Fibroblast of lung (primary cell): ENCODE data around the gene CORIN.

ENCODE experiments used
- EZH2 ChIP-seq: IDR thresholded peaks from 2 replicates; pipeline ENCODE4 v1.5.1; 2012; ENCODE audit warnings: low read length, control low read depth, mild to moderate bottlenecking; ENCODE audit errors: missing control alignments
- TF ChIP-seq, protein P1 (sequence below), 2 donors: IDR thresholded peaks in 1 of 2; conservative IDR thresholded peaks in 1 of 2; 1 replicate in 1 of 2; 2 replicates in 1 of 2; pipeline ENCODE4 v1.5.1; 2011 to 2012; ENCODE audit warnings: low read length in 2 of 2, control low read depth in 1 of 2, inconsistent platforms in 1 of 2, low read depth in 1 of 2, mild to moderate bottlenecking in 1 of 2

DNA sequence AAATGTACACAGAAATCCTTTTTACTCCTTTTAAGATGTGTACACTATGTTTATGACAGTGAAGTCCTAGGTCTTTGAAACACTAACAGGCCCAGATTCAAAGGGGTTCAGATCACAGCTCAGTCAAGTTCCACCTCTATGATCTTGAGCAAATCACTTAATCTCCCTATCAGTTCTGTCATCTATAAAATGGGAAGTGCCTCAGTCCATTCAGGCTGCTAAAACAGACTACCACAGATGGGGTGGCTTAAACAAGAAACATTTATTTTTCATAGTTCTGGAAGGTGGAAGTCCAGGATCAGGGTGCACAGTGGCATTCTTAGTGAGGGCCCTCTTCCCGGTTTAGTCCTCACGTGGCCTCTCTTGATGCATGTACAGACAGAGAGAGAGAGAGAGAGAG is 117.1 kb downstream of the CORIN start:
- TF ChIP-seq, protein P1, sequence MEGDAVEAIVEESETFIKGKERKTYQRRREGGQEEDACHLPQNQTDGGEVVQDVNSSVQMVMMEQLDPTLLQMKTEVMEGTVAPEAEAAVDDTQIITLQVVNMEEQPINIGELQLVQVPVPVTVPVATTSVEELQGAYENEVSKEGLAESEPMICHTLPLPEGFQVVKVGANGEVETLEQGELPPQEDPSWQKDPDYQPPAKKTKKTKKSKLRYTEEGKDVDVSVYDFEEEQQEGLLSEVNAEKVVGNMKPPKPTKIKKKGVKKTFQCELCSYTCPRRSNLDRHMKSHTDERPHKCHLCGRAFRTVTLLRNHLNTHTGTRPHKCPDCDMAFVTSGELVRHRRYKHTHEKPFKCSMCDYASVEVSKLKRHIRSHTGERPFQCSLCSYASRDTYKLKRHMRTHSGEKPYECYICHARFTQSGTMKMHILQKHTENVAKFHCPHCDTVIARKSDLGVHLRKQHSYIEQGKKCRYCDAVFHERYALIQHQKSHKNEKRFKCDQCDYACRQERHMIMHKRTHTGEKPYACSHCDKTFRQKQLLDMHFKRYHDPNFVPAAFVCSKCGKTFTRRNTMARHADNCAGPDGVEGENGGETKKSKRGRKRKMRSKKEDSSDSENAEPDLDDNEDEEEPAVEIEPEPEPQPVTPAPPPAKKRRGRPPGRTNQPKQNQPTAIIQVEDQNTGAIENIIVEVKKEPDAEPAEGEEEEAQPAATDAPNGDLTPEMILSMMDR (conservative IDR thresholded peaks at IDR 0.05 in 1 of 2, IDR thresholded peaks at IDR 0.05 in 1 of 2; ENCODE audit: low read depth in 1 of 2, low read length in 2 of 2): no peak
- TF ChIP-seq EZH2: no peak
